Adrenal gland (tissue), 19 donors: ENCODE measurements around the gene SPEM1. TPM values are rescaled to one million over a fixed set of nuclear protein-coding genes. Genes with fewer than 3 reads are reported as not detected.

Experiments
- DNase-seq, 7 donors: peaks; one replicate each; pipeline ENCODE4 v3.0.0-alpha.2; 2019 to 2020
- H3K27ac ChIP-seq, 5 donors: fragments of 200-600 bp; sonication (generic) in 4 of 5; 1 replicate in 3 of 5; 2 replicates in 2 of 5; pipeline versions ENCODE4 v1.5.1 to v1.8.0; 2016 to 2020; ENCODE audit warnings: mild to moderate bottlenecking in 1 of 5
- H3K27me3 ChIP-seq: fragments of 200-600 bp; 2 replicates; pipeline ENCODE4 v1.8.0; 2021
- H3K36me3 ChIP-seq, 2 donors: fragments of 200-600 bp; replicated peaks in 1 of 2; 1 replicate in 1 of 2; 2 replicates in 1 of 2; pipeline versions ENCODE4 v1.5.1 to v1.8.0; 2018 to 2022
- H3K4me1 ChIP-seq, 2 donors: fragments of 200-600 bp; replicated peaks in 1 of 2; 1 replicate in 1 of 2; 2 replicates in 1 of 2; pipeline versions ENCODE4 v1.5.1 to v1.8.0; 2018 to 2021
- H3K4me3 ChIP-seq, 4 donors: fragments of 200-600 bp; sonication (generic) in 3 of 4; one replicate each; pipeline ENCODE4 v1.5.1; 2016 to 2018
- H3K9me3 ChIP-seq, 3 donors: fragments of 200-600 bp; sonication (generic) in 1 of 3; replicated peaks in 1 of 3; 1 replicate in 2 of 3; 2 replicates in 1 of 3; pipeline versions ENCODE4 v1.5.1 to v1.8.0; 2016 to 2021
- CTCF ChIP-seq, 6 experiments: fragments of 450-650 bp in 4 of 6; fragments of 200-600 bp in 2 of 6; sonication (generic) in 1 of 6; IDR thresholded peaks; 1 replicate in 5 of 6; 2 replicates in 1 of 6; pipeline versions ENCODE4 v1.5.1 to v1.8.0; 2016 to 2021; ENCODE audit warnings: antibody characterized with exemption in 6 of 6, mild to moderate bottlenecking in 2 of 6, moderate library complexity in 1 of 6
- POLR2A ChIP-seq, 2 donors: fragments of 450-650 bp; IDR thresholded peaks; one replicate each; pipeline ENCODE4 v1.6.1; 2017; ENCODE audit warnings: antibody characterized with exemption in 2 of 2, mild to moderate bottlenecking in 2 of 2, moderate library complexity in 1 of 2
- WGBS, 4 donors: extraction: QIAGEN DNeasy Blood & Tissue Kit in 2 of 4; methylation state at CpG; one replicate each; pipeline versions ENCODE4 v1.1.5 to v1.1.7; 2013 to 2017; 5-methylcytosine and 5-hydroxymethylcytosine counted together
- intact Hi-C, 2 donors: fragments of 100-400 bp; cut with DNase I; formaldehyde crosslinking; loops; one replicate each; pipeline versions ENCODE4 v1.14.1 to v1.15.0; 2022 to 2023
- long read RNA-seq, 10 donors: library from polyadenylated mRNA in 3 of 10; unstranded in 2 of 10; stranded (forward) in 1 of 10; transcript quantifications; one replicate each; pipeline ENCODE4 v2.0.0 and lab custom pipeline, GENCODE V29; 2021 to 2026
- polyA plus RNA-seq, 3 donors: library from polyadenylated mRNA; stranded (reverse); fragments of 200-250 nt in 2 of 3; fragments of 350-450 nt in 1 of 3; fragmentation: Illumina TruSeq in 1 of 3; extraction: RNeasy Lipid Tissue Mini Kit (QIAGEN cat#74804) in 1 of 3; gene quantifications; one replicate each; pipeline ENCODE4 v1.2.3, GENCODE V29; 2013 to 2014
- total RNA-seq, 9 donors: library from RNA; depleted of rRNA in 4 of 9; stranded (reverse); fragments of >200 nt in 4 of 9; fragments of 120-200 nt in 1 of 9; fragmentation: NEBNext Ultra II Directional in 1 of 9; extraction: Animal tissue kit (Norgen Biotek cat#: 25700) in 1 of 9; gene quantifications; one replicate each; pipeline versions ENCODE4 v1.1.0 to v1.2.4, GENCODE V29; 2013 to 2023
- donor health status: healthy with polysubstance abuse.
- donor health status: Bipolar disorder and iron deficiency.
- donor health status: DM: yes; HTN: yes; CAD: no.
- donor health status: DM: no; HTN: no; CAD: no.
- donor health status: DM: no; HTN: no; CAD: no.
- donor health status: DM: yes; HTN: yes; CAD: no.

The SPEM1 gene, protein sequence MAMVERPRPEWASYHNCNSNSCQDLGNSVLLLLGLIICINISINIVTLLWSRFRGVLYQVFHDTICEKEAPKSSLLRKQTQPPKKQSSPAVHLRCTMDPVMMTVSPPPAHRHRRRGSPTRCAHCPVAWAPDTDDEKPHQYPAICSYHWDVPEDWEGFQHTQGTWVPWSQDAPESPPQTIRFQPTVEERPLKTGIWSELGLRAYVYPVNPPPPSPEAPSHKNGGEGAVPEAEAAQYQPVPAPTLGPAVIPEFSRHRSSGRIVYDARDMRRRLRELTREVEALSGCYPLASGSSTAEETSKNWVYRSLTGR
- total RNA-seq (not detected), polyA plus RNA-seq (not detected)
- long read RNA-seq, donor 1 = 0 reads
- long read RNA-seq, donor 2 = 0 reads
- long read RNA-seq, donor 3 = 0 reads
- long read RNA-seq, donor 4 = 0 reads
- long read RNA-seq, donor 5 = 0 reads
- long read RNA-seq, donor 6 = 0 reads
- long read RNA-seq, donor 7 = 0 reads
- long read RNA-seq, donor 8 = 0 reads
- long read RNA-seq, donor 9 = 0 reads
- long read RNA-seq, donor 10 = 0 reads

DNA sequence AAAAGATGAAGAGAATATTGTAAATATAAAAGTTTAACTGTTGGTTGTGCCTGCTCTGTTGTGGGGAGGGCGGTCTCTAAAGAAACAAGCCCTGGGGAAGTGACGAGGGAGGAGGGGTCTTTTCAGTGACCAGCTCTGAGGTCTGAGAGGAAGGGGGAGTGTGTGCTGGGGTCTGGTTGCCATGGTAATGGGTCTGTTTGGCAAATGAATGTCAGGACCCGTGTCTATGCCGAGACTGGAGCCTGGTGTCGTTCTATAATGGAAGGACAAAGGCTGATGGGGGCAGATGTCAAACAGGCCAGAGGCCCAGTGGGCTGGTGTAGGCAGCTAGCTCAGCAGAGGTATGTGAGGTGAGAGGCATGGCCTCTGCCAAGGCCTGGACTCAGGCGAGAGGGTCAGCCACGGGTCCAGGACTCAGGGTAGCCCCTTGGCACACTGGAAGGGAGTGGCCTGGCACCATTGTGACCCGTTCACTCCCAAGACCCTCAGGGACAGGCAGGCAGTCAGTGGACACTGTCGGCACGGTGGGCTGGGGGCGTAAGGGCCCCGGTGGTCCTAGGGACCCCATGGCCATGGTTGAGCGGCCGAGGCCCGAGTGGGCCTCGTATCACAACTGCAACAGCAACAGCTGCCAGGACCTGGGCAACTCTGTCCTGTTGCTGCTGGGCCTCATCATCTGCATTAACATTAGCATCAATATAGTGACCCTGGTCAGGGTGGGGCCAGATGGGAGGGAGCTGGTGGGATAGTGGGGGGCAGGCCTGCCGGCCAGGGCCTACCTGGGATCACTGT, at the start of gene SPEM1:
Gene SPEM1 (plus strand): TSS at position 506 of the 792 bp plus-strand sequence. CDS start 61 bp downstream, at position 567.
- DNase-seq = no peak
- WGBS, 4 donors = 44 to 75% (median 75%) methylated on average over 8 to 17 of the region's 17 CpGs
- Histone ChIP-seq H3K4me3 (no peak within 1 kb of the TSS), H3K27ac (no peak within 1 kb of the TSS), H3K4me1 (no peaks in the 10 kb centered on the region), H3K36me3 (no peaks in the 10 kb centered on the region), H3K9me3 (no peaks in the 10 kb centered on the region), H3K27me3 (no peaks in the 10 kb centered on the region)
- intact Hi-C loops = no loop called here
- no peak for TF ChIP-seq POLR2A (IDR thresholded peaks at IDR 0.05)

DNA sequence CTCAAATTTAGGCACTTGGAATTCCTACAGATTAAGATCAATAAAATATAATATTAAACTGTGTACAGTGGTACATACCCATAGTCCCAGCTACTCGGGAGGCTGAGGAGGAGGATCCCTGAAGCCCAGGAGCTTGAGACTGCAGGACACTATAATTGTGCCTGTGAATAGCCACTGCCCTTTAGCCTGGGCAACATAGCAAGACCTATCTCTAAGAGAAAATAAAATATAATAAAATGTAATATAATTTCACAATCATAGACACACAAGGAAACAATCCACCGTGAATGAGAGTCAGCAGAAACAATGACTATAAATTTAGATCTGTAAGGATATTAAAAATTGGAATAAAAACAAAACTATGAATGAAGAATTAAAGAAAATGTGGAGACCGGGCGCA, 49.3 kb upstream of the SPEM1 start:
- H3K9me3 ChIP-seq = no peaks in the 10 kb centered on the region
- 78 to 90% (median 82%) methylated on average over 4 of the region's 4 CpGs for WGBS, 4 donors
- no peak for DNase-seq
- intact Hi-C loops = no loop called here
- no peak overlapping the region for H3K27ac ChIP-seq
- no peaks in the 10 kb centered on the region for H3K27me3 ChIP-seq
- TF ChIP-seq POLR2A (IDR thresholded peaks at IDR 0.05) (no peak), CTCF (IDR thresholded peaks at IDR 0.05) (no peak)
- H3K4me1 ChIP-seq = no peaks in the 10 kb centered on the region
- H3K4me3 ChIP-seq = no peak overlapping the region
- no peaks in the 10 kb centered on the region for H3K36me3 ChIP-seq

- WGBS, 4 donors = 78 to 89% (median 84%) methylated on average over 2 of the region's 2 CpGs
- no peaks in the 10 kb centered on the region for H3K9me3 ChIP-seq
- no peaks in the 10 kb centered on the region for H3K36me3 ChIP-seq
- H3K4me1 ChIP-seq = no peaks in the 10 kb centered on the region
- no peak overlapping the region for H3K27ac ChIP-seq
- no peak overlapping the region for H3K4me3 ChIP-seq
- no peak for DNase-seq
- H3K27me3 ChIP-seq = no peaks in the 10 kb centered on the region
- TF ChIP-seq POLR2A (IDR thresholded peaks at IDR 0.05) (no peak), CTCF (IDR thresholded peaks at IDR 0.05) (no peak)
- intact Hi-C loops = no loop called here
Observed at GRCh38 chr17:7374353-7374752, 45.8 kb upstream of the SPEM1 start.

DNA sequence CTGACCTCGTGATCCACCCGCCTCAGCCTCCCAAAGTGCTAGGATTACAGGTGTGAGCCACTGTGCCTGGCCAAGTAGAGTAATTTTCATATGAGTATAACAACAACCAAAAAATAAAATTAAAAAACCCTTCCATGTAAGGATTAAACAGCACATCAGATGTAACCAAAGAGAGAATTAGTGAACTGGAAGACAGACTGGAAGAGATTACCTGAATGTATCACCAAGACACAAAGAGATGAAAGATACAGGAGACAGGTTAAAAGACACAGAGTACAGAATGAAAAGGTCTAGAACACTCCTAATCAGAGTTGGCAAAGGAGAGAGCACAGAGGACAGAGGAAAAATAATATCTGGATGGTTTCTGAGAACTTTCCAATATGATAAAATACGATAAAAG, 41.0 kb upstream of the SPEM1 start:
- TF ChIP-seq CTCF (IDR thresholded peaks at IDR 0.05) (no peak), POLR2A (IDR thresholded peaks at IDR 0.05) (no peak)
- DNase-seq = no peak
- H3K27me3 ChIP-seq = peaks cover 6% of the 10 kb centered on the region
- no peak overlapping the region for H3K4me3 ChIP-seq
- intact Hi-C loops = no loop called here
- H3K36me3 ChIP-seq = no peaks in the 10 kb centered on the region
- peaks cover 6 to 23% of the 10 kb centered on the region in 2 donors for H3K4me1 ChIP-seq
- WGBS, 4 donors = 95 to 100% (median 97%) methylated on average over 3 of the region's 3 CpGs
- H3K9me3 ChIP-seq = no peaks in the 10 kb centered on the region
- no peak overlapping the region for H3K27ac ChIP-seq
